Measurements from ENCODE around the gene NOP10. TPM values are rescaled to one million over a fixed set of nuclear protein-coding genes. Genes with fewer than 3 reads are reported as not detected.

NOP10 gene
- total RNA-seq, 1 experiment from 2014 or later, result 235 TPM

GRCh38 chr15:34367101-34368081 is 24.5 kb upstream of the NOP10 start, which contains the start of gene LPCAT4:
Gene LPCAT4 (minus strand): TSS chr15:34367196. CDS start chr15:34367100, 96 bp downstream.
- H4K91ac ChIP-seq (ENCODE audit: insufficient read length, low read depth, low read length), result no peak within 1 kb of the TSS
- no peak within 1 kb of the TSS for H2AK5ac ChIP-seq (ENCODE audit: insufficient read length, low read length)
- H2BK15ac ChIP-seq (ENCODE audit: low read depth, low read length), result no peak within 1 kb of the TSS
- H3K27me3 ChIP-seq (ENCODE audit: insufficient read depth, low read length), result no peaks in the 10 kb centered on the region
- no CpG with 5 or more reads among the region's 80 CpGs for WGBS (ENCODE audit: extremely low coverage, insufficient read length, low lambda C conversion rate)
- peaks cover 14 to 26% (median 14%) of the 10 kb centered on the region in 3 experiments; a peak in 6 of 7 replicates for H3K36me3 Mint-ChIP-seq (ENCODE audit: insufficient read depth in 1 of 3, low read depth in 3 of 3)
- no peak within 1 kb of the TSS for H2BK5ac ChIP-seq (ENCODE audit: insufficient read length, low read length)
- H3K14ac ChIP-seq (ENCODE audit: insufficient read depth, low read length), result peak within 1 kb of the TSS; percentile 86
- H3K79me2 ChIP-seq (ENCODE audit: insufficient read depth, low read length), result peaks cover 6% of the 10 kb centered on the region; the same call in 1 of the 2 replicates
- no peak within 1 kb of the TSS for H3K56ac ChIP-seq (ENCODE audit: insufficient read length, low read depth, low read length)
- H3K23ac ChIP-seq (ENCODE audit: insufficient read length, low read depth, low read length), result no peak within 1 kb of the TSS
- H3K79me1 ChIP-seq (ENCODE audit: insufficient read depth, low read depth, low read length, poor library complexity, severe bottlenecking), result peaks cover 9% of the 10 kb centered on the region
- peak within 1 kb of the TSS; percentile 96 to 97 for H3K4me3 Mint-ChIP-seq
- peak within 1 kb of the TSS; percentile 90 for H3K18ac ChIP-seq (ENCODE audit: insufficient read length, low read depth, low read length)
- H2AFZ ChIP-seq (ENCODE audit: low read length), result no peak within 1 kb of the TSS
- peaks cover 18 to 23% of the 10 kb centered on the region in 2 experiments for H3K4me1 Mint-ChIP-seq
- peak within 1 kb of the TSS; percentile 76 for H3K4me2 ChIP-seq (ENCODE audit: insufficient read depth, insufficient read length, low read length)
- no peaks in the 10 kb centered on the region for H4K20me1 ChIP-seq (ENCODE audit: control insufficient read depth, insufficient read depth, insufficient read length)
- no peak within 1 kb of the TSS for H3T11ph ChIP-seq (ENCODE audit: low read length)
- H3K4ac ChIP-seq (ENCODE audit: low read depth, low read length), result no peak within 1 kb of the TSS
- peaks cover 12% of the 10 kb centered on the region for H3K23me2 ChIP-seq (ENCODE audit: insufficient read length, low read depth, low read length, poor library complexity, severe bottlenecking)
- H3K27ac Mint-ChIP-seq, result peak within 1 kb of the TSS; percentile 97 to 98 (median 98)
- DNase-seq, result peak; percentile 86
- H4K8ac ChIP-seq (replicated peaks; ENCODE audit: insufficient read length, low read depth, low read length), result no peak within 1 kb of the TSS
- peaks cover 6% of the 10 kb centered on the region; the same call in 1 of the 2 replicates for H3K4me1 ChIP-seq (ENCODE audit: insufficient read depth, low read length)
- H3K9me3 ChIP-seq (ENCODE audit: control insufficient read depth, low read depth, low read length), result no peaks in the 10 kb centered on the region
- no peaks in the 10 kb centered on the region; the same call in 1 of the 2 replicates for H3K27me3 Mint-ChIP-seq (ENCODE audit: low read depth)
- no peak within 1 kb of the TSS for H2BK12ac ChIP-seq (ENCODE audit: insufficient read length, low read depth, low read length)
- H4K5ac ChIP-seq (ENCODE audit: insufficient read length, low read depth, low read length), result no peak within 1 kb of the TSS
- peaks cover 6% of the 10 kb centered on the region in 2 experiments; a peak in 4 of 5 replicates for H3K9me3 Mint-ChIP-seq
- H2BK120ac ChIP-seq (ENCODE audit: low read depth, low read length, poor library complexity, severe bottlenecking), result no peak within 1 kb of the TSS
- H2BK20ac ChIP-seq (ENCODE audit: low read depth, low read length, poor library complexity, severe bottlenecking), result no peak within 1 kb of the TSS
- H3K9ac ChIP-seq (ENCODE audit: extremely low read depth, insufficient read length, low read length), result peak within 1 kb of the TSS; percentile 57
- peak; percentile 89 for TF ChIP-seq CTCF (conservative IDR thresholded peaks at IDR 0.05)
- no peak within 1 kb of the TSS for H3K27ac ChIP-seq (ENCODE audit: insufficient read length, low read depth, low read length)
